Fibroblast of pulmonary artery (primary cell): ENCODE results near the gene NEMP1.

Experiments
- DNase-seq: peaks from one replicate; pipeline ENCODE4 v3.0.0-alpha.2; 2010; ENCODE audit warnings: low read depth
- H3K4me3 ChIP-seq: replicated peaks from 2 replicates; pipeline ENCODE4 v1.5.1; 2011; ENCODE audit warnings: low read depth, mild to moderate bottlenecking, control low read depth, low read length, moderate library complexity
- TF ChIP-seq, protein P1 (sequence below): IDR thresholded peaks from 2 replicates; pipeline ENCODE4 v1.5.1; 2011; ENCODE audit warnings: mild to moderate bottlenecking, control low read depth, low read length, inconsistent platforms; ENCODE audit errors: missing control alignments

The NEMP1 gene

GRCh38 chr12:57094208-57095160, 15.9 kb upstream of the NEMP1 start:
- TF ChIP-seq, protein P1, sequence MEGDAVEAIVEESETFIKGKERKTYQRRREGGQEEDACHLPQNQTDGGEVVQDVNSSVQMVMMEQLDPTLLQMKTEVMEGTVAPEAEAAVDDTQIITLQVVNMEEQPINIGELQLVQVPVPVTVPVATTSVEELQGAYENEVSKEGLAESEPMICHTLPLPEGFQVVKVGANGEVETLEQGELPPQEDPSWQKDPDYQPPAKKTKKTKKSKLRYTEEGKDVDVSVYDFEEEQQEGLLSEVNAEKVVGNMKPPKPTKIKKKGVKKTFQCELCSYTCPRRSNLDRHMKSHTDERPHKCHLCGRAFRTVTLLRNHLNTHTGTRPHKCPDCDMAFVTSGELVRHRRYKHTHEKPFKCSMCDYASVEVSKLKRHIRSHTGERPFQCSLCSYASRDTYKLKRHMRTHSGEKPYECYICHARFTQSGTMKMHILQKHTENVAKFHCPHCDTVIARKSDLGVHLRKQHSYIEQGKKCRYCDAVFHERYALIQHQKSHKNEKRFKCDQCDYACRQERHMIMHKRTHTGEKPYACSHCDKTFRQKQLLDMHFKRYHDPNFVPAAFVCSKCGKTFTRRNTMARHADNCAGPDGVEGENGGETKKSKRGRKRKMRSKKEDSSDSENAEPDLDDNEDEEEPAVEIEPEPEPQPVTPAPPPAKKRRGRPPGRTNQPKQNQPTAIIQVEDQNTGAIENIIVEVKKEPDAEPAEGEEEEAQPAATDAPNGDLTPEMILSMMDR = no peak
- DNase-seq = no peak
- H3K4me3 ChIP-seq = no peak overlapping the region

DNA sequence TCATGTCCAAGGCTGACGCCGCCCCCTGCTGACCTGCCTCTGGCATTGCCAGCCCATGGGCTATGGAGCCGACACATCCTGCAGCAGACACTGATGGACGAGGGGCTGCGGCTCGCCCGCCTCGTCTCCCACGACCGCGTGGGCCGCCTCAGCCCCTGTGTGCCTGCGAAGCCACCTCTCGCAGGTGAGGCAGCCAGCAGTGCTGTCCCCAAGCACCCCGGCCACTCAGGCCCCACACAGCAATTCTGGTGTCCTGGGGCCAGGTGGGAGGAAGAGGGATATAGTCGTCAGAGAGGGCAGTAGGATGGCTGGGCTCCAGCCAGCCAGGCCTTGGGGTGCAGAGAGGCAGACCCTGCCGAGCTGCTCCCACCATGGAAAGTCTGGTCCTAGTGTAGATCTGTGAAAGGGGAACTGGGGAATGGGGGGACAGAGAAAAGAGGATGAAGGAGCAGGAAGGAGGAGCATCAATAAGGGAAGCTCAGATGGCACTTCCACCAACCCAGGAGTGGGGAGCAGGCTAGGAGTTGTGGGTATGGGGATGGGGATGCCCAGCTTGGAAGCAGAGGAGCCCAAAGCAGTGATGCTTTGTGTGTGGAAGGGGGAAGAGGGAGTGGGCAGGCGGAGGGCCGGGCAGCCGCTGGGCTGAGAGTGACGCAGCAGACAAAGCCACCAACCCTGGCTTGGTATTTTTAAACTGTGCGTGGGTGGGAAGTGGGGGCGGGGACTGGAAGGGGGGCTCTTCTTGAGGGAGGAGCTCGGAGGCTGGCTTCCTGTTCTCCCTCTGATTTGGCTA, 15.0 kb upstream of the NEMP1 start:
- TF ChIP-seq, protein P1 = peak; percentile 55
- H3K4me3 ChIP-seq = peak overlapping the region; percentile 33
- peak; percentile 86 for DNase-seq

- TF ChIP-seq, protein P1 = no peak
- DNase-seq = no peak
- H3K4me3 ChIP-seq = no peak overlapping the region
Measured at GRCh38 chr12:57092876-57093414, 14.4 kb upstream of the NEMP1 start.

DNA sequence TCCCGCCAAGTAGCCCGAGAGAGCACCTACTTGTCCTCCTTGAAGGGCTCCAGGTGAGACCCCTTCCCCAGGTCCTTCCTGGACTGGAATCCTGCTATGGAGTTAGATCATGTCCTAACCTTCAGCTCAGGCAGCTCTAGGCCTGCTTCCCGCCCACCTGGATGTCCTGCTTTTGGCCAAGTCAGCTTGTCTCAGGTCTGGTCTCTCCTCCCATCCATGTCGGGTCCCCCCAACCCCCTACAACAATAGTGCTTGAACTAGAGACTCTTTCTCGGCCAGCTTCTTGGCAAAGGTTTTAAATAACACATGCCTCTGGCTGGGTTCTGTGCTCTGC, 13.9 kb upstream of the NEMP1 start:
- H3K4me3 ChIP-seq = peak overlapping the region; percentile 21
- no peak for DNase-seq
- TF ChIP-seq, protein P1 = no peak

- no peak for DNase-seq
- TF ChIP-seq, protein P1 = no peak
Measured at GRCh38 chr12:57091638-57092528, 13.3 kb upstream of the NEMP1 start.

More at GRCh38 chr12:57091638-57092528, 13.3 kb upstream of the NEMP1 start:
- H3K4me3 ChIP-seq = peak overlapping the region; percentile 94
